ENCODE data around the gene ZNF644. TPM values are rescaled to one million over a fixed set of nuclear protein-coding genes. Genes with fewer than 3 reads are reported as not detected.

ZNF644 gene
- total RNA-seq, 1 experiment from 2014 or later = 71.4 TPM

GRCh38 chr1:91015358-91015780 is 6.5 kb downstream of the ZNF644 start:
- POLR2A ChIA-PET = no interaction called here
- DNase-seq (ENCODE audit: low spot score) (no peak), ATAC-seq (no peak)
- no peak for TF ChIP-seq ZNF281 (CRISPR knock-in tag; IDR thresholded peaks at IDR 0.05)
- no peak for TF ChIP-seq CBFB (CRISPR knock-in tag; IDR thresholded peaks at IDR 0.05; ENCODE audit: low read depth)
- TF ChIP-seq ELF4 (CRISPR knock-in tag; IDR thresholded peaks at IDR 0.05; ENCODE audit: low read depth) = no peak
- TF ChIP-seq ATF6 (CRISPR knock-in tag; IDR thresholded peaks at IDR 0.05) = no peak
- TF ChIP-seq EMX1 (CRISPR knock-in tag; IDR thresholded peaks at IDR 0.05) = no peak
- no peak for TF ChIP-seq ZNF671 (CRISPR knock-in tag; IDR thresholded peaks at IDR 0.05)
- no peak for TF ChIP-seq SOX15 (CRISPR knock-in tag; IDR thresholded peaks at IDR 0.05)
- no peak for TF ChIP-seq USF2 (CRISPR knock-in tag; IDR thresholded peaks at IDR 0.05)
- Mint-ChIP-seq H3K36me3 (peaks cover 32% of the 10 kb centered on the region), H3K4me3 (no peak overlapping the region), H3K4me1 (peaks cover 75% of the 10 kb centered on the region), H3K27ac (peak overlapping the region; percentile 77), H3K9me3 (peaks cover 17% of the 10 kb centered on the region), H3K27me3 (ENCODE audit: low read depth) (no peaks in the 10 kb centered on the region)
- CTCF ChIA-PET = no interaction called here

- peaks cover 25% of the 10 kb centered on the region for H3K36me3 Mint-ChIP-seq
- no peak for ATAC-seq
- POLR2A ChIA-PET = no interaction called here
- TF ChIP-seq TP53 (CRISPR knock-in tag; IDR thresholded peaks at IDR 0.05) (no peak), HMGXB4 (CRISPR knock-in tag; IDR thresholded peaks at IDR 0.05) (no peak), NFE2L1 (CRISPR knock-in tag; IDR thresholded peaks at IDR 0.05) (no peak), GTF2I (CRISPR knock-in tag; conservative IDR thresholded peaks at IDR 0.05) (no peak), FOXK1 (CRISPR knock-in tag; IDR thresholded peaks at IDR 0.05) (no peak), ZNF121 (CRISPR knock-in tag; IDR thresholded peaks at IDR 0.05) (no peak), ZNF281 (CRISPR knock-in tag; IDR thresholded peaks at IDR 0.05) (no peak), FOXJ3 (CRISPR knock-in tag; IDR thresholded peaks at IDR 0.05; ENCODE audit: borderline replicate concordance) (no peak), NR1H2 (CRISPR knock-in tag; IDR thresholded peaks at IDR 0.05) (no peak), ZBTB21 (CRISPR knock-in tag; IDR thresholded peaks at IDR 0.05; ENCODE audit: borderline replicate concordance) (no peak), ZNF219 (CRISPR knock-in tag; IDR thresholded peaks at IDR 0.05; ENCODE audit: borderline replicate concordance) (no peak), ATF6 (CRISPR knock-in tag; IDR thresholded peaks at IDR 0.05) (no peak), ZNF425 (CRISPR knock-in tag; conservative IDR thresholded peaks at IDR 0.05) (no peak), OVOL2 (CRISPR knock-in tag; IDR thresholded peaks at IDR 0.05; ENCODE audit: borderline replicate concordance) (no peak), GRHL2 (CRISPR knock-in tag; IDR thresholded peaks at IDR 0.05; ENCODE audit: insufficient replicate concordance, severe bottlenecking) (no peak)
Measured at GRCh38 chr1:91014475-91014874, 7.4 kb downstream of the ZNF644 start.

More at GRCh38 chr1:91014475-91014874, 7.4 kb downstream of the ZNF644 start:
- no peak overlapping the region; the same call in 1 of the 2 replicates for H3K27ac Mint-ChIP-seq
- H3K9me3 Mint-ChIP-seq = peaks cover 17% of the 10 kb centered on the region
- H3K4me1 Mint-ChIP-seq = peaks cover 78% of the 10 kb centered on the region
- no peaks in the 10 kb centered on the region for H3K27me3 Mint-ChIP-seq (ENCODE audit: low read depth)
- CTCF ChIA-PET = interaction anchor here (0.6 kb wide), 1 partner anchor 12 kb away, joined by 3 read pairs; no protein-coding TSS in a partner anchor
- DNase-seq (ENCODE audit: low spot score) = no peak
- H3K4me3 Mint-ChIP-seq = no peak overlapping the region

All from WTC11 (cell line).